Measurements from ENCODE around the gene RPS16.
A peak's percentile ranks its signal among the peaks of the same experiment; 100 is the strongest.

The RPS16 gene

DNA sequence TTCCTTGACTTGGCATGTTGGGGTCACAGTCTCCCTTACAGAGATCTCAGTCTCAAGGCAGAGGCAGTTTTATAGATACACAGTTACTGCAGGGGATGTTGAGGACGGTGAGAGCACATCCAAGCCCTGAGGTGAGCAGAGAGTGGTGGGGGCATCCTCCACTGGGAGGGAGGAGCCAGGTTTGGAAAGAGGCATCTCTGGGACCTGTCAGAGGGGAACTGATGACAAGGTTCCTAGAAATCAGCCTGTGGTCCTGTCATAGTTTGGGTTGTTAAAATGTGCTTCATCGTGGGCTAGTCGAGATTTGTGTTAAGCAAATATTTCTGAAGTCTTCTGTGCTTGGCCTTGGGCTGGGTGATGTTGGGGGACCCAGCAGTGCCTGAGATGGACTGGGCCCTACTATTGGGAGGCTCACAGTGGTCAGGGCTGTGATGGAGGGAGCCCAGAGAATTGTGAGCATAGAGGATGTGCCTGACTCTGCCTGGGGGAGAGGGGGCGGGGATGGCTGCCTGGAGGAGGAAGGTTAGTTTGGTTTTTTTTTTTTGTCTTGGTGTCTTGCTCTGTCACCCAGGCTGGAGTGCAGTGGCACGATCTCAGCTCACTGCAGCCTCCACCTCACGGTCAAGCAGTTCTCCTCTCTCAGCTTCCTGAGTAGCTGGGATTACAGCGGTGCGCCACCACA, 13.5 kb upstream of the RPS16 start:
- DNase-seq (ENCODE audit: low read depth, low spot score), result no peak

DNA sequence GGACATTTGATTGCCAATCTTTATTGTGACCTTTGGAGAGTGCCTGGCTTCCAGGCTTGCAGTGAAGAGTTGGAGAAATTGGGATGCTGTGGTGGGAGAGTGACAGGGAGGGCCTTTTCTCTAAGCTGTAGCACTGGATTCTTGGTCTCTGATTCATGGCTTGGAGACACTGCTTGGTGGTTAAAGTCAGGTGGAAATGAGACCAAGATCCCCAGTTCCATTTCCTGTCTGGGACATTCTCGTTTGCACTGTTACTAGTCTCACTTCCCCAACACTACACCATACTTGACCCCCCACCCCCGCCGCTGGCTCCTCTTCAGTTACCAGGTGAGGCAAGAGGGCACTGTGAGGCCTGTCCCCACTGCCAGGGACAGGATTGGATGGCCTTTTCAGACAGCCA, 12.5 kb upstream of the RPS16 start:
- DNase-seq (ENCODE audit: low read depth, low spot score), result no peak

DNA sequence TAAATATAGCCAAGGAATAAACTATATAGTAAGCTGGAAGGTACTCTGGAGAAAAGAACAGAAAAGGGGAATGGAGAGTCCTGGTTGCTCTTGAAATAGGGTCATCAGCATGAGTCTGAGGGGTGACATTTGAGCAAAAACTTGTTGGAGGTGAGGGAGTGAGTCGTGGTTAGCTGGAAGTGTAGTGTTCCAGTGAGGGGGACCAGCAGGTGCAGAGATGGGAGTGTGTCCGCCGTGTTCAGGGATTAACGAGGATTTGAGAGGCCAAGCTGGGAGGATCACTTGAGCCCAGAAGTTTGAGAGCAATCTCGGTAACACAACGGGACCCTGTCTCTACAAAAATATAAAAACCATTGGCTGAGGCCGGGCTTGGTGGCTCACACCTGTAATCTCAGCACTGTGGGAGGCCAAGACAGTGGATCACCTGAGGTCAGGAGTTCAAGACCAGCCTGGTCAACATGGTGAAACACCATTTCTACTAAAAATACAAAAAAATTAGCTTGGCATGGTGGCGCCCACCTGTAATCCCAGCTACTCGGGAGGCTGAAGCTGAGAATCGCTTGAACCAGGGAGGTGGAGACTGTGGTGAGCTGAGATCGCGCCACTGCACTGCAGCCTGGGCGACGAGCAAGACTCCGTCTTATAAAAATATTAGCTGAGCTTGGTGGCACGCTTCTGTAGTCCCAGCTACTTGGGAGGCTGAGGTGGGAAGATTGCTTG, 10.8 kb upstream of the RPS16 start:
- DNase-seq (ENCODE audit: low read depth, low spot score), result no peak

DNA sequence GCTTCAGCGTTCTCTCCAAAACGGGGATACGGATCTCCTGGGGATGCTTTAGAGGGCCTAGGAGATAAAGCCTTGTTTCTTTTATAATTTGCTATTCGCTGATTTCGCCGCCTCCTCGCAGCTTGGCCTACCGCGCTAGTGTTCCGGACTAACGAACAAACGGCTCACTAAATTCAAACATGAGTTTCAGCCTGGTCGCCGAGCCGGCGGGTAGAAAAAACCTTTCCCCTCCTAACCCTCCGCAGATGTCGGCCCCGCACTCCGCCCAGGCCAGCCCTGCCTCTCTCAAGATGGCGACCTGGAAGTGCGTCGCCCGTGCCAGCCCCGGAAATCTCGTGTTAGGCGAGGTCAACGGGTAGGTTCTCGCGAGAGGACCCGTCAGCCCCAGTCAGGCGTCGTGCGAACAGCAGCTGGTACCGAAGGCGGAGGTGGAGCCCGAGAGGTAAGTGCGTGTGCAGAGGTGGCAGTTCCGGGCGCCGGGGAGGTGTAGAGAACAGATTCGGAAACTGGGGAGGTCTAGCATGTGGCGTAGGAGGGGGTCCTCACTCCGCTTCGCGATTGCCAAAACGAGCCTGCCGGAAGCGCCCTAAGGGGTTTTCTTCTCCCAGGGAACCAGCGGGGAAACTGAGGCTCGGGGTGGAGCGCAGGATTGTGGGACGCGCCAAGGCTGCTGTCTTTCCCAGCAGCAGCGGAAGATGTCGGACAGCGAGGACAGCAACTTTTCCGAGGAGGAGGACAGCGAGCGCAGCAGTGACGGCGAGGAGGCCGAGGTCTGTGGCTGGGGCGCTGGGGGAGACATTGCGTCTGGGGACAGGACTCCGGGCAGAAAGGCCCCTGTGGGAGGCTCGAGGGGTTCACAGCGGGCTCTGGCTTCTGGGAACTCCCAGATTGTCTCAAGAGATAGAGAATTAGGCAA, 9.7 kb upstream of the RPS16 start, which contains the start of gene SUPT5H:
SUPT5H (plus strand) TSS at position 387 of the 916 bp plus-strand sequence; CDS start at position 696, 309 bp downstream.
- peak; percentile 96 for DNase-seq (ENCODE audit: low read depth, low spot score)

DNA sequence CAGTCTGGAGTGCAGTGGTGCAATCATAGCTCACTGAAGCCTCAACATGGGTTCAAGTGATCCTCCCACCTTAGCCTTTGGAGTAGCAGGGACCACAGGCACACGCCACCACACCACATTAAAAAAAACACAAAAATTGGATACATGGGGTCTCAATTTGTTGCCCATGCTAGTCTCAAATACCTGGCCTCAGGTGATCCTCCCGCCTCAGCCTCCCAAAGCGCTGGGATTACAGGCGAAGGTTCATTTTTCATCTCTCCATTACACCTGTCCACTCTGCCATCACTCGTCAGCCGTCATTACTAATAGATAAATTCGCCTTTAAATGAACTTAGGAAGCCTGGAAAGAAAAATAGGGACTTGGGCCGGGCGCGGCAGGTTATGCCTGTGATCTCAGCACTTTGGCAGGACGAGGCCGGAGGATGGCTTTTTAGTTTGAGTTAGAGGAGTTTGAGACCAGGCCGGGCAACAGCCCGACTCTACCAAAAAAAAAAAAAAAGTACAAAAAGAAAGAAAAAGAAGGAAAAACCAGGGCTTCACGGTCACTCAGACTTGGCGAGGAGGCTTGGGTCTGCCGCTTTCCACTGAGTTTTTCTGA, 8.9 kb upstream of the RPS16 start:
- DNase-seq (ENCODE audit: low read depth, low spot score), result no peak

DNA sequence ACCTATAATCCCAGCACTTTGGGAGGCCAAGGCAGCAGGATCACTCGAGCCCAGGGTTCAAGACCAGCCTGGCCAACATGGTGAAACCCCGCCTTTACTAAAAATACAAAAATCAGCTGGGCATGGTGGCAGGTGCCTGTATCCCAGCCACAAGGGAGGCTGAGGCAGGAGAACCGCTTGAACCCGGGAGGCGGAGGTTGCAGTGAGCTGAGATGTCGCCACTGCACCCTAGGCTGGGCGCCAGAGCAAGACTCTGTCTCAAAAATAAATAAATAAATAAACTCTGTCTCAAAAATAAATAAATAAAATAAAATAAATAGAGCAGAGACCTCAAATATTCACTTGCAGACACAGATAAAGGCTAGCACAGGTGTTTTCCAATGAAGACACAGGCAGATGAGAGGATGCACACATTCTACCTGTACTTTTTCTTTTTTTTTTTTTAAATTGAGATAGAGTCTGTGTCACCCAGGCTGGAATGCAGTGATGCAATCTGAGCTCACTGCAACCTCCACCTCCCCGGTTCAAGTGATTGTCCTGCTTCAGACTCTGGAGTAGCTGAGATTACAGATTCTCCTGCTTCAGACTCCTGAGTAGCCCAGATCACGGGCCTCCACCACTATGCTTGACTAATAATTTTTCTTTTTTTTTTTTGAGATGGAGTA, 2.7 kb upstream of the RPS16 start:
- DNase-seq (ENCODE audit: low read depth, low spot score), result no peak

DNA sequence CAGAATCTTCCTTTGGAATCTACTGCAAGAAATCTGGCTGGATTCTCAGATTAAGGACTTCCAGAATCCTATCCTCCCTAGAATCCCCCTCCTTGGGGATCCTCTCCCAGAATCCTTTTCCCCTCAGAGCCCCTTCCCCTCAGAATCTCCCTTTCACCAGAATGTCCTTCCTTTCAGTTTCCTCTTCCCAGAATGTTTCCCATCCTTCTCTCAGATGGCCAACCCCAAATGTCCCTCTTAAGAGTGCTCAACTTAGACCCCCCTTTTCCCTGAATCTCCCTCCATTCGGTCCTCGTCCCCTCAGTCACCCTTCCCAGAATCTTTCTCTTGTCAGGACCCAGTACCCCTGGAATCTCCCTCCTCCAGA, 584 bp upstream of the RPS16 start:
- no peak for DNase-seq (ENCODE audit: low read depth, low spot score)

DNA sequence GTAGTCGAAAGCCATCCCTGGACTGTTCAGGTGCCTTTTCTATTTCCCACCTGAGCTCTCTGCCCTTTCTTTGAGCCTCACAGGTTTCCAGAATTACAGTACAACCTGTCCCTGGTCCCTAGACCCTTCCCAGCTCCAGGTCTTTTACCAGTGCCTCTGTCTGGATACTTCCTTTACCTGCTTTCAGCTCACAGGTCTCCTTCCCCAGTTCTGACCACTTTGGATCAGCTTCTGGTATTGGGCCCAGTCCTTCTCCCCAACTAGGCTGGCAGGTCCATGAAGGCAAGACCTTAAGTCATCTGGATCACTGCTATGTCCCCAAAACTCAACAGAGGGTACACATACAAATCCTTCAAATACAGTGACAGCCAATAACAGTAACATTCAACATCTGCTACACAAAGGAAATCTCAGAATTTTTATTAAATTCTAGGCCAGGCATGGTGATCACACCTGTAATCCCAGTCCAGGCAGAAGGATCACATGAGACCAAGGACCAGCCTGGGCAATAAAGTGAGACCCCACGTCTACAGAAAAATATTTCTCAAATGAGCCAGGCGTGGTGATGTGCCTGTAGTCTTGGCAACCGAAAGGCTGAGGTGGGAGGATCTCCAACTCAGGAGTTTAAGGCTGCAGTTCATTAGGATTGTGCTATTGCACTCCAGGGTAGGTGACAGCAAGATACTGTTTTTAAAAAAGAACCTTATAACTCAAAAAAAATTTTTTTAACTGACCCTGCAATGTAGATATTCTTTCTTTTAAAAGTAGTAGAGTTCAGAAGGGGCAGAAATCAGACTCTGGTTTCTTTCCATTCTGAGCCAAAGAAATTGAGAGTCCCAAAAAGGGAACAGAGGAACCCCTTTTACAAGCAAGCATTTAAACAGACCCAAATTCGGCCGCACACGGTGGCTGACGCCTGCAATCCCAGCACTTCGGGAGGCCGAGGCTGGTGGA, 1.3 kb downstream of the RPS16 start:
- no peak for DNase-seq (ENCODE audit: low read depth, low spot score)

DNA sequence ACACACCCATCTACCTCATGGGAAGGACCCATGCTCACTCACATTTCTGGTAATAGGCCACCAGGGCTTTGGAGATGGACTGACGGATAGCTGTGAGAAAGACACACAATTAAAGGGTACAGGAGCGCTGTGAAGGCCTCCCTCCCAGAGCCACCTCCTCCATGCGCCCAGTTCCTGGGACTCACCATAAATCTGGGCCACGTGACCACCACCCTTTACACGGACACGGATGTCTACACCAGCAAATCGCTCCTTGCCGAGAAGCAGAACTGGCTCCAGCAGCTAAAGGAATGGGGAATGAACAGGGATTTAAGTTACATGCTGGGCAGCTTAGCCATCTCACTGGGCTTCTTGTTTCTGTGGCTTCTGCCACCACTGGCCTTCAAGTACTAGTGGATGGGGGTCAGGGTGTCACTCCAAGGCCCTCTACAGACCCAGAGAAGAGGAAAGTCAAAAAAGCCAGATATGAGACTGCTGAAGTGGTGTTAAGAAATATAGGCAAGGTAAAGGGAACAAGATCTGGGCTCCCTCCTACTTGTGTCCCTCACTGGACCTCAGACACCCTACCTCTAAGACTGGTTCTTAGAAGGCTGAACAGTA, 2.2 kb downstream of the RPS16 start:
- DNase-seq (ENCODE audit: low read depth, low spot score), result no peak

DNA sequence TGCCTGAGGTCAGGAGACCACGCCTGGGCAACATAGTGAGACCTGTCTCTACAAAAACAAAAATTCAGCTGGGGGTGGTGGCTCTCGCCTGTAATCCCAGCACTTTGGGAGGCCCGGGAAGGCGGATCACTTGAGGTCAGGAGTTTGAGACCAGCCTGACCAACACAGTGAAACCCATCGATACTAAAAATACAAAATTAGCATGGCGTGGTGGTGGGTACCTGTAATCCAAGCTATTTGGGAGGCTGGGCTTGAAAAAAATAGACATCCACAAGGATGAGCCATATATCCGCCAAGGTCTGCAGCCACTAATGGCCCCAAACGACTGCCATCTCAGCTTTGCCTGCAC, 3.1 kb downstream of the RPS16 start:
- DNase-seq (ENCODE audit: low read depth, low spot score), result no peak

DNA sequence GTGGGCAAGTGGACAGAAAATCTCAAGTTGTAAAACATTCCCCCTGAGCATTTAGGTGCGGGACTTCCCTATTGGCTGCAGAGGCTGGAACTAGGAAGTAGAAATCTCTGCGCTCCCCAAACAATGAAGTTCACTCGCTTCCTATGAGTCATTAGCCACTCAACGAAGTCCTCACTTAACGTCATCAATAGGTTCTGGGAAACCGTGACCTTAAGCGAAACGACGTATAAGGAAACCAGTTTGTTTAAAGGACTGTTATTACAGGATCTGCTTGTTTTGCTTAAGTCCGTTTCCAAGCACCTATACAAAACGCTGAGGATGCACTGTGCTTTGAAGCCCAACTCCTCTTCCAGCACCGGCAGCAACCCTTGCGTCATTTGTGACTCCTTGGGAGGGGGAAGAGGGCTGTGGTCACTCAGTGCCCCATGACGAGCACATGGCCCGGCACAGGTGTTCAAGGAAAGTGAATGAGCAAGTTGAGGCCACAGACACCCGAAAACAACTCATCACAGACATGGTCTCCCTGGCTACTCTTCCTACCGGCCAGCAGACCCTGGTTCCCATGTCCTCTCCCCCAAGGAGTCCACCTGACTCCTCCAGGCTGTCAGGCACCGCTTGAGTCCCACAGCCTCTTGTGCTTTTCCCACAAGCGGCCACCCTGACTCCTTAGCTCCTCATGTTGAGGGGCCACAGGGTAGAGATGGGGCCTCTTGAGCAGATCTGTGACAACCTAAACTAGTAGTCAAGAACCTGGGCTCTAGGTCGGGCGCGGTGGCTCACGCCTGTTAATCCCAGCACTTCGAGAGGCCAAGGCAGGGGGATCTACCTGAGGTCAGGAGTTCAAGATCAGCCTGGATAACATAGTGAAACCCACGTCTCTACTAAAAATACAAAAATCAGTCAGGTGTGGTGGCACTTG, 4.8 kb downstream of the RPS16 start:
- no peak for DNase-seq (ENCODE audit: low read depth, low spot score)

DNA sequence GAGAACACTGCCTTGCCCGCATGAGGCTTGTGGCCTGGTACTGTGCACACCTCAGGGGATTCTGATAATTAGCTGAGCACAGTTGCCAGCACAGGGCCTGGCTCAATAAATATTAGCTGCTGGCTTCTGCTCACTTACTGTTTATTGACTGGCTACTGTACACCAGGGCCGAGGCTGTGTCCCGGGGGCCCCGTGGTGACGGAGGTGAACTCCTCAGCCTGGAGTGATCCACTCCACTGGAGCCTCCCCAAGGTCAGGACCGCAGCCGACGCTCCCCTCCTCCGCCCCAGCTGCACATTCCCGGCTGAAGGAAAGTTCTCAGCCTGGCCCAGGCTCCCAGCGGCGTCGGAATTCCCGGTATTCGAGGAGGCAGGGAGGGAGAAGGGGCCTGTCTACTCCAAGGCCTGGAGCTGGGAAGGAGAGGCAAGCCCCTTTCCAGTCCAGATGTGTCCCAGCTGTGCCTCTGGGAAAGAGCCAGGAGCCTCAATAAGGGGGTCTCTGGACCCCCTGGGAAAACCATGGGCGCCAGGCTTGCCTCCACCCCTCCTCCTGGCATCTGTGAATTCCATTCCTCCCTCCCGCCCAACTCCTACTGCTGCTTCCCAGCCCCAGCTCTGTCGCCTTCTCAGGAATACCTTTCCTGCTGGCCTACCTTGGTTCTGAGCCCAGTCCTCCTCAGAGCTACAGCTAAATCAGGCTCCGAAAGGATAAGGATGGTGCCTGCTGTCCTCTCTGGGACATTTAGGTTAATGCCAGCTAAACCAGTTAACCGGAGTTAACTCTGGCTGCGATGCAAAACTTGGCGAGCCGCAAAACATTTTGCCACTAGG, 7.3 kb downstream of the RPS16 start:
- no peak for DNase-seq (ENCODE audit: low read depth, low spot score)

DNA sequence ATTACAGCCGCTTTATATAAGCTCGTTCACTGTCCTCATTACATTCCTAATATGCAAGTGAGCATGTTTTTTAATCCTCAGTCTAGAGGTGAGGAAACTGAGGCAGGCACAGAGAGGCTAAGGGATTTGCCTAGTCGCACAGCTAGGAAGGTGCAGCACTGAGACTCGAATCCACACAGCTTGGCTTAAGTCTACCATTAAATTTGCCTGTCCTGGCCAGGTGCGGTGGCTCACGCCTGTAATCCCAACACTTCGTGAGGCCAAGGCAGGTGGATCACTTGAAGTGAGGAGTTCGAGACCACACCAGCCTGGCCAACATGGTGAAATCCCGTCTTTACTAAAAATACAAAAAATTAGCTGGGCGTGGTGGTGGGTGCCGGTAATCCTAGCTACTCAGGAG, 8.0 kb downstream of the RPS16 start:
- no peak for DNase-seq (ENCODE audit: low read depth, low spot score)

DNA sequence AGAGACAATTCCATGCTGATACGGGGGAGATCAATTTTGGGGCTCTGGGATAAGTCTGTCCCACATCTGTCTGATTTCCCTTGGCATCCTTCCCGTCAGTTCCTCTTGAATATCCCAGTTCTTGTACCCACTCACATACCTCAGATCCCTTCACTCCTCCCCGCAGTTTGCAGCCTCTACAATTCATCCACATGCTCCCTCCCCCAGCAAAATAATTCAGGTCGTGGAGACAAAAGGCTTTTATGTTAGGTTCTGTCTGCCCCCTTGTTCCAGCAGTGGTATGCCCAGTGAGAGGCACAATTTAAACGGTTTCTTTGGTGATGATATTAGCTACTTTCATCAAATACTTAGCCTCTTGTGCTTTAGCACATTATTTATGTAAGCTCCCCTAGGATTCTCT, 9.6 kb downstream of the RPS16 start:
- no peak for DNase-seq (ENCODE audit: low read depth, low spot score)

DNA sequence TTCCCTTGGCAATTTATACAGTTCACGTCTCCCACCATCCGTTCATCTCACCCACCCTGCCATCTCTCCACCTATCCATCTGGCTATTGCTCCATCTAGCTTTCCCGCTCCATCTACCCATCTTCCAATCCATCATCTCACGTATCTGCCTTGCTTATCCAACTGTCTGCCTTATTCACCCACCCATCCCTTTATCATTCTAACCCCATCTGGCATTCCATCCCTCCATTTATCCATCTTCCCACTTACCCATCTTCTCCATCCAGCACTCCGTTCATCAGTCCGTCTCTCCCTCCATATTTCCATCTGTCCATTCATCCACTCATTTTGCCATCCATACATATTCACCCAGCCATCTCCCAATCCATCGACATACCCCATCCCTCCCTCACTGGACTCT, 10.0 kb downstream of the RPS16 start:
- no peak for DNase-seq (ENCODE audit: low read depth, low spot score)

DNA sequence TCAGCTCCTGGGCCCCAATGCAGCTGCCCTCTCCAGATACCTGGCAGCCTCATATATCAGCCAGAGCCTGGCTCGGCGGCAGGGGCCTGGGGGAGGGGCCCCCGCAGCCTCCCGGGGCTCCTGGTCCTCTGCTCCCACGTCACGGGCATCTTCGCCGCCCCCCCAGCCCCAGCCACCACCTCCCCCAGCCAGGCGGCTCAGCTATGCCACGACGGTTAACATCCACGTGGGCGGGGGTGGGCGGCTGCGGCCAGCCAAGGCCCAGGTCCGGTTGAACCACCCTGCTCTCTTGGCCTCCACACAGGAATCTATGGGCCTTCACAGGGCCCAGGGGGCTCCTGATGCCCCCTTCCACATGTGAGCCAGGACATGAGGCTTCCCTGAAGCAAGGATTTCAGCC, 10.8 kb downstream of the RPS16 start:
- DNase-seq (ENCODE audit: low read depth, low spot score), result no peak

DNA sequence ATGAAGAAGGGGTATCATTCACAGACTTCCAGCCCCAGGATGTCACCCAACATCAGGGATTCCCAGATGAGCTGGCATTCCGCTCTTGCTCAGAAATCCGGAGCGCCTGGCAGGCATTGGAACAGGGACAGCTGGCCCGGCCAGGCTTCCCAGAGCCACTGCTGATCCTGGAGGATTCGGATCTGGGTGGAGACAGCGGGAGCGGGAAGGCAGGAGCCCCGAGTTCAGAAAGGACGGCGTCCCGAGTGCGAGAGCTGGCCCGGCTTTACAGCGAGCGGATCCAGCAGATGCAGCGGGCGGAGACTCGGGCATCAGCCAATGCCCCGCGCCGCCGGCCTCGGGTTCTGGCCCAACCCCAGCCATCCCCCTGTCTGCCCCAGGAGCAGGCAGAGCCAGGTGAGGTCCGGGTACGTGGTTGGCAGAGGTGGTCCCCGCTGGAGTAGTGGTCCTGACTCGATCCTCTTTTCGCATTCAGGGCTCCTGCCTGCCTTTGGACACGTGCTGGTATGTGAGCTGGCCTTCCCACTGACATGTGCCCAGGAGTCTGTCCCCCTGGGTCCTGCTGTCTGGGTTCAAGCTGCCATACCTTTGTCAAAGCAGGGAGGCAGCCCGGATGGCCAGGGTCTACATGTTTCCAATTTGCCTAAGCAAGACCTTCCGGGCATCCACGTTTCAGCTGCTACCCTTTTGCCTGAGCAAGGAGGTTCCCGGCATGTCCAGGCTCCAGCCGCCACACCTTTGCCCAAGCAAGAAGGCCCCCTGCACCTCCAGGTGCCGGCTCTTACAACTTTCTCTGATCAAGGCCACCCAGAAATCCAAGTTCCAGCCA, 12.3 kb downstream of the RPS16 start:
- DNase-seq (ENCODE audit: low read depth, low spot score), result no peak
